ENCODE data around the gene CUL2.

DNA sequence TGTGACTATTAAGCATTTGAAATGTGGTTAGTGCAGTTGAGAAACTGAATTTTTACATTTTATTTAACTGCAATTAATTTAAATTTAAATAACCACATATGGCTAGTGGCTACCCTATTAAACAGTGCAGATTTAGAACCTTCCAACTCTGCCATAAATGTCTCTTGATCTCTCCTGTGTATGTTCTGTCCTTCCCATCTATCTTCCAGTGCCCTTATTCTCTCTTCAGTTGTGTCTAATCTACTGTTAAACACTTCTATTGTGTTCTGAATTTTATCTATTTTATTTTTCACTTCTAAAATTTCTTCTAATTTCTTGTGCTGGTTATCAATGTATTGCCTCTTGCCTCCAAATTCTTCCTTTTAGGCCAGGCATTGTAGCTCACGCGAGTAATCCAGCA, 105.0 kb downstream of the CUL2 start:
- TF ChIP-seq, protein P1, sequence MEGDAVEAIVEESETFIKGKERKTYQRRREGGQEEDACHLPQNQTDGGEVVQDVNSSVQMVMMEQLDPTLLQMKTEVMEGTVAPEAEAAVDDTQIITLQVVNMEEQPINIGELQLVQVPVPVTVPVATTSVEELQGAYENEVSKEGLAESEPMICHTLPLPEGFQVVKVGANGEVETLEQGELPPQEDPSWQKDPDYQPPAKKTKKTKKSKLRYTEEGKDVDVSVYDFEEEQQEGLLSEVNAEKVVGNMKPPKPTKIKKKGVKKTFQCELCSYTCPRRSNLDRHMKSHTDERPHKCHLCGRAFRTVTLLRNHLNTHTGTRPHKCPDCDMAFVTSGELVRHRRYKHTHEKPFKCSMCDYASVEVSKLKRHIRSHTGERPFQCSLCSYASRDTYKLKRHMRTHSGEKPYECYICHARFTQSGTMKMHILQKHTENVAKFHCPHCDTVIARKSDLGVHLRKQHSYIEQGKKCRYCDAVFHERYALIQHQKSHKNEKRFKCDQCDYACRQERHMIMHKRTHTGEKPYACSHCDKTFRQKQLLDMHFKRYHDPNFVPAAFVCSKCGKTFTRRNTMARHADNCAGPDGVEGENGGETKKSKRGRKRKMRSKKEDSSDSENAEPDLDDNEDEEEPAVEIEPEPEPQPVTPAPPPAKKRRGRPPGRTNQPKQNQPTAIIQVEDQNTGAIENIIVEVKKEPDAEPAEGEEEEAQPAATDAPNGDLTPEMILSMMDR (conservative IDR thresholded peaks at IDR 0.05 in 1 of 2, IDR thresholded peaks at IDR 0.05 in 1 of 2; ENCODE audit: extremely low read depth in 1 of 2, insufficient read depth in 1 of 2, low read depth in 1 of 2, low read length in 2 of 2): no peak
- TF ChIP-seq EZH2 (IDR thresholded peaks at IDR 0.05; ENCODE audit: borderline replicate concordance, low read length): no peak

Measured in mammary epithelial cell (primary cell).